ENCODE measurements around the gene PTPRG.
A peak's percentile ranks its signal among the peaks of the same experiment; 100 is the strongest.

The PTPRG gene

DNA sequence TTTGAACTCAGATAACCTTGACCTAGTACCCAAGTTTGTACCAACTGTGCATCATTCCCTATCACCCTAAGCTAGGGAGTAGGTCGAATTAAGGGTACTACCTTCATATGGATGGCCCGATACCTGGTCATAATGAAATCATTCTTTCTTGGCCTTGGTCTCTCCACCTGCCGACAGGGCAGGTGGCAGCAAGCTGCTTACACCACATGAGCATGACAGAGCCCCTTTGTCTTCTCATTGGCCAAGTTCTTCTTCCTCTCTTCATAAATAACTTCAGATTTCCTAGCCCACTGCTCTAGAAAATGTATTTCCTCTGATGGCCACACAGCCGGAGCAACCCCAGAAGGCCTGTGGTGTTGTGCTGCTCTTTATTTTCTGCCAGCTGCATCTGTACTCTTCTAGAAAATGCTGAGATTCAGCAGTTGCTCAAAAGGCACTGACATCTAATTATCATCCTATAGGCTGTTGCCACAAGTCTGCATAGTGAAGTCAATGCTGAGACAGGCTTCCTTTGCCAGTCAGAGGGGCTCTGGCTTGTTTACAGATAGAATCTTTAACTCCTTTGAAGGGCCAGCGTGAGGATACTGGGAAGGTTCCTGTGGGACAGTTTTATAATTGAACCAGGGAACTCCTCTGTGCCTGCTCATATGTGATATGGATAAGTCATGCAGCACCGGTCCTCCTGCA lies 304.2 kb downstream of the PTPRG start:
- no peak for DNase-seq (ENCODE audit: low spot score)

DNA sequence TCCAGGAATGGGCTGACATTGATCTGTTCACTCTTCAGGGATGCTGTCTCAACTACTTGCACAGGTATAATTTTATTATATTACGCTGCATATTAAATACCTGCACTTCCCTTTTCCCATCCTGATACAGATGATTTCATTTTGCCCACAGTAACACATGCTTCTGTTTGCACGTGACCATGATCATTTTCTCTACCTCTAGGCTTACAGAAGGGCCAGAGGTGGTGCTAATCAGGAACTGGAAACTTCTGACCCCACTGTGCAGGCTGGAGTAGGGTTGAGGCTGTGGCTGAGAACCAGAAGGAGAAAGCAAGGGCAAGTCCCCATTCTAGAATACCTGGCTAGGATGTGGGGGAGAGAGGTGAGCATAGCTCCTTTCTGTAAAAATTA lies 304.8 kb downstream of the PTPRG start:
- no peak for DNase-seq (ENCODE audit: low spot score)

DNA sequence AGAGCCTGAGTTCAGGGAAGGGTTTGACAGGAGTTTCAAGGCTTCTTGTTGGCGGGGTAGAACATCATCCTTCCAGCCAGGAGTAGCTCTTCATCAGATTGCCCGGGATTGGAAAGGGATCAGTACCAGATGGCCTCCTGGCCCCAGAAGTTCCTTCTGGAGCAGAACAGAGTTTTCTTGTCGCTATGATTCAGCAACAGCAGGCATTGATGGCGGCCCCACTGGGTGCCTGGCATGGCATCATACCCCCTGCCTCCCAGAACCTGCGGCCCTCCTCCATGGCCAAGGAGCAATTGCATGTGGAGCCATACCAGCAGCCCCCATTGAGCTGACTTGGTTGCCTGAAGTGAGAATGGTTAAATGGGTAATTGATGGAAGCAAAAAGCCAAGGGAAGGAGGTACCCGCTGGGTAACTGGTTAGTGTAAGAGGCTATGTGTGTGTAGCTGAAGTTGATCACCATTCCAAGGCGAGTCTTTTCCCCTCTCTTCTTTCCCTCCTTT lies 305.6 kb downstream of the PTPRG start:
- DNase-seq (ENCODE audit: low spot score), result no peak

DNA sequence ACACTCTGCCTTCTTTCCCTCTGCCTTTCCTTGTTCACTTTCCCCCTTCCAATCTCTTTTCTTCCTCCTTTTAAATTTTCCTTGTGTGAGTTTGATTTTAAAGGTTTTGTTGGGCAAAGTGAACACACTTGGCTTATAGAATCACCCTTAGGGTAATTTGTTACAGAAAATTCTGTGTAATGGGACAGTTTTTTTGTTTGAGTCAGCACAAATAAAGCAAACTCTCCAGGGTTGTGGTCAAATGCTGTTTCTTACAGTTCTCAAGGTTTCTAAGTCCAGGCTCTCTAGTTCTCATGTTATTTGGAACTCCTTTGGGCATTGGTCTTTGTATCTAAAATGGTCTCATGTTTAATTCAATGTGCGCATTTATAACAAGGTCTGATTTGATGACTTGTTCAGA lies 307.1 kb downstream of the PTPRG start:
- DNase-seq (ENCODE audit: low spot score), result no peak

DNA sequence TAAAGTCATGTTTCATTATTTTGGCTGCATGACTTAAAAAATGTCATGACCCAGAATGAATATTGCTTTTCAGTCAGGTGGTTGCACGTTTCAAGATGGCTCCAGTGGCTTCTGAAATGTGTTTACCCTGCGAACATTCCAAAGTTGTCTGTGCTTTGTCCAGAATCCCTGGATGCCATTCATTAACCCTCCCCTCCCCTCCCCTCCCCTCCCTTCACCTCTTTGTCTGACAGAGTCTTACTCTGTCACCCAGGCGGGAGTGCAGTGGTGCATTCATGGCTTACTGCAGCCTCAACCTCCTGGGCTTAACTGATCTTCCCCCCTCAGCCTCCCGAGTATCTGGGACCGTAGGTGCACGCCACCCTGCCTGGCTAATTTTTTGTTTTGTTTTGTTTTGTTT lies 308.0 kb downstream of the PTPRG start:
- no peak for DNase-seq (ENCODE audit: low spot score)

DNA sequence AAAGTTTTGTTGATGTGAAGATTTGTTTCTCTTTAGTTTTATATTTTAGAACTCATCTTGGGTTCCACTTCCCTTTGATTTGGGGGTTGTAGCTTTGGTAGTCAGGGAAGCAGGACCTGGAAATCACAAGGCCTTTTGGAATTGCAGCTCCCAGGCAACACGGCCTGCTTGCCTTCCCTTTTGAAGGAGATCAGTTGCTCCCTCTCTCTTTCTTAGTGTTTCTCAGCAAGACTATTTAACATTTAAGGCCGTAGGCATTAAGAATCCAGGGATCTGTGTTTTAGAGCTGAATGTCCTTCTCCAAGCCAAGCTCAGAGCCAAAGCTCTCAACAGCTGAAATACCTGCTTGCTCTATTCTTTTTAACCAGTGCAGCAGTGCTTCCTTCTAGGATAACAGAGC lies 310.3 kb downstream of the PTPRG start:
- DNase-seq (ENCODE audit: low spot score), result no peak

DNA sequence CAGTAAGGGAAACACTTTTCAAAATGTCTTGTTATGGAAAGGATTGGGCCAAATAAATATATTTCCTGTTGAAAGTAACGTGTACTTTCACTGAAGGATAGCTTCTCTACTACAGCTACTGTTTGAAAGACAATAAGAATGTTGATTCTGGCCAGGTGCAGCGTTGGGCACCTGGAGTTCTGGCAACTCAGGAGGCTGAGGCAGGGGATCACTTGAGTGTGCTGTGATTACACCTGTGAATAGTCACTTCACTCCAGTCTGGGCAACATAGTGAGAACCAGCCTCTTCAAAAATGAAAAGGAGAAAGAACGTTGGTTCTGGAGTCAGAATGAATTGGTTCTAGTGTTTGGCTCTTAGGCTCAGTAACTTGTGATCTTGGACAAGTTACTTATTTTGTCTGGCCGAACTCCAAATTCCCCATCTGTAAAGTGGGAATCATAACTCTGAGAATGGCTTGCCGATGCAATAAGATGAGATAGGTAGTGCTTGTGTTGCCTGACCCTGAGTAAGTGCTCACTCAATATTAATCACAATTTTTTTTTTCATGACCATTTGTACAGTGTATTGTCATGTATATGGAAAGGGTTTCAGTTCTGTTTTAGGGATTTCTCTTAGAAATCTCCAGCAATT lies 310.8 kb downstream of the PTPRG start:
- DNase-seq (ENCODE audit: low spot score), result no peak

DNA sequence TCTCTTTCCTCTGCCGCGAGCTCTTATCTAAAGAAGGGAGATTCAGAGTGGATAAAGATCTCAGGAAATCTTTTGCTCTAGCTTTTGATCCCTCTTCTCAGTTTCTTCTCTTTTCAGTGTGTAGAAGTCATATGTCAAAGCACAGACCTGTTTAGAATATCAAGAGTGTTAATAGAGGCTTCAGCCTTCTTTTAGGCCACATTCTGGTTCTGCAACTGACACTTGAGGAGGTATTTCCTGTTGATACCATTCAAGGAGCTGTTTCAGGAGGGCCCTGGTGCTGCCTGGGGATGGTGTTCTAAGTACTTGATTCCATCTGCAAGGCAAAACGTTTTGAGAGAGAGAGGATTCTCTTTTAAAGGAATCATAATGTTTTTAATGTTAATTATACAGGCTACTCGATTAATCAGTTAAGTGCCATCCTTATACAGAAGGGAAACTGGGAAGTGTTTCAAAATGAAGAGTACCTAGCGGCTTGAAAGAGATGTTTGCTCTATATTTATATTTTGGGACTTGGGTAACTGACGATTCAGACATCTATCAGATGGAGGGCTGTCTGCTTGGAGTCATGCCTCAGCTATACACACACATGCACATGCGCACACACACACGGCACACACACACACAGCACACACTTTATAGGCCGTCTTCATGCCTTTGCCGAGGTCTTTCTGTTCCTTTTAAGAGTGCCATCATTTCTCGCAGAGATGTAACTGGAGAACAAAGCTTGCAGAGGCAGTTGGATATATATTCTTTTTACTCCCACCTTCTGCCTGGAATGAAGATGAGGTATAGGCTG lies 313.9 kb downstream of the PTPRG start:
- no peak for DNase-seq (ENCODE audit: low spot score)

DNA sequence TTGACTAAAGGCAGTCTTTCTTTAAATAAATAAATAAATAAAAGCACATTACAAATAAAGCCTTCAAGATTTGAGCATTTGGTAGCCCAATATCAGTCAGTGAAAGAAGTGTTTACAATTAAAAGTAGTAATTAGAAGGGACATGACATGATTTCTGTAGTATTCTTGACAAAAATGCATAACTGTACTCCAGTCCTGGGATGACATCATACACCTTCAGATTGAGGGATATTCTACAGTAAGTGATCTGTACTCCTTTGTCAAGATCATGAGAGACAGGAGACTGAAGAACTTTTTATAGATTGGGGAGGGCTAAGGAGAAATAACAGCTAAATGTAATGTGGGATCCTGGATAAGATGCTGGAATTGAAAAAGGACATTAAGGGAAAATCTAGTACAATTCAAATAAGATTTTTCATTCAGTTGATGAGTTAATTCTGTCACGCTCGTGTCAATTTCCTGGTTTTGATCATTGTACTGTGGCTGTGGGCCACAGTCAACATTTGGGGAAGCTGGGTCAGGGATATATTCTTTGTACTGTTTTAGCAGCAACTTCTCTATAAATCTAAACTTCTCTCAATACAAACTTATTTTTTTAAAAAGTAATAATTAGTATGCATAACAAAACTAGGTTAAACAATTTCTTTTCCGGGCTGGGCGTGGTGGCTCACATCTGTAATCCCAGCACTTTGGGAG lies 314.8 kb downstream of the PTPRG start:
- no peak for DNase-seq (ENCODE audit: low spot score)

DNA sequence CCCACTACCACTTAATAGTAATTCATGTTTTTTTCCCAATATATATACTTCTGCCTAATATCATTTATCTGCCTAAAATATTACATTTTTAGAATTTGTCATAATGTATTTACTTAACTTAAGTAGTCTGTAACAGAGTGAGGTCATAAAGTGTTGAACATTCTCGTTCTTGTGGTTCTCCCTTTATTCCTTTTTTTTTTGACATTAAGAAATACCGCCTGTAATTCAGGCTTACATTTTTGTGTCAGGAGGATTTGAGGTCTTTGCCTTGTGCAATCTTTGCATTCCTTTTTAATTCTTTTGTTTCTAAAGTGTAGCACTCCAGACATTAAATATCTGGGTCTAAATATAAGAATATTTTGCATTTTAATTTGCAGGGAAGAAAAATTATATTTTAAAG lies 315.4 kb downstream of the PTPRG start:
- peak; percentile 67 for DNase-seq (ENCODE audit: low spot score)

DNA sequence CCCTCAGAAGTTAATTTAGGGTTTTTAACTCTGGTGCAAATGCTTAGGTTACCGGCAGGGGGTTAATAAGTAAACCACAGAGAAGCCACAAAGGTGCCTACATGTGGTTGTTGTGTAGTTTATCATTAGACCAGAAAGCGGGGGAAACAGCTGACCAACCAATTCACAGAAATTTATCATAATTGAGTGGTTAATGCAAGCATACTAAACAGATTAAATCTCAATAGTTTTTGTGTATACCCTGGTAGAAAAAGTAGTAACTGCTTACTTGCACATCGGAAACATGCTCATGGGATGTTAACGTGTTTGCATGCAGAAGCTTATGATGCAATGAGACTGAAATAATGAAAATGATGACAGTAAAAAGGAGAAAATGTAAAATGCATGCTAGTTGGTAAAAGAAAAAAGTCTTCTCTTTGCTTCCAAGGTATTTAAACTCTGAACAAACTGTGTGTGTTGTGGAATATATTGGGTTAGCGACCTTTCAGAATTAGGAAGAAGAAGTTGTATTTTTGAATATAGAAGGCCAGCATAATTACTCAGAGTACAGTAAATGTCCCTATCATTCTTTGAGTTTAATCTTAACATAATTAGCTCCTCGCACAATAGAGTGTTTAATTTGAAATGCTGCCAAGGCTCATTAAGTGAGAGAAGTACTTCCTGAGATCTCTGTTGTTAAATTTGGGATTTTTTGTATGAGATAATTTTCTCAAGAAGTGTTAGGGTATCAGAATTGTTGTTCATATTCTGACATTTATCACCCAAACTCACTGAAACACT lies 316.2 kb downstream of the PTPRG start:
- DNase-seq (ENCODE audit: low spot score), result no peak

DNA sequence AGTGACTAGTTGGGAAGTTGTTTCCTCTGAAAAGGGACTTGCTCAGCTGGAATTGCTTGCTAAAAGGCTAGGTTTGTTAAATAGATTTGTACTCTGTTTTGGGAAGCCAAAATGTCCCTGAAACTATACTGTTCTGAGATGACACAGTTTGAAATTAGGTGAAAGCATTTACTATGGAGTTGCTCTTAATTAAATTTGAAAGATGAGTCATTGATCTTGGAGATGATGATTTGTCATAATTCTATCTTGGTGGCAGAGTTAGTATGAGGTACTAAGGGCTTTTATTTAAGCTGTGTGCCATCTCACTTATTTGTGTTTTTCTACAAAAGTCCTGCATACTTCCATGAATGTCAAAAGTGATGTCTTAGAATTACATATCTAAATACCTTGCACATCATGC lies 320.9 kb downstream of the PTPRG start:
- DNase-seq (ENCODE audit: low spot score), result no peak

DNA sequence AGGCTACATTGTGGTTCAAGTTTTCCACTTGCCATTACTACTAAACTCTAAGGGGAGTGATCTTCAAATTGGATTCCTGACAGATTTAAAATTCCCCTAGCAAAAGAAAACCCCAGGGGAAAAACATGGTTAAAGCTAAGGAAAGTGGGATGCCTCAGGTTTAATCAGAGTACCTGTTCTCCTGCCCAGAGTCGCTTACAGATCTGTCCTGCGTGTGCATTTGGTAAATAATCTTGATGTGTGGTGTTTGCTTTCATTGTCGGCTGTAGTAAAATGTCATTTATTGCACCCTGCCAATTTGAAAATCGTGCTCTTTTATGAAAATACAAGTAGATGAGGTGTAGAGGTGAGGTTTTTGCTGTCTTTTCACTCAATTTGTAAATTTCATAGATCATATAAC lies 323.4 kb downstream of the PTPRG start:
- DNase-seq (ENCODE audit: low spot score), result no peak

DNA sequence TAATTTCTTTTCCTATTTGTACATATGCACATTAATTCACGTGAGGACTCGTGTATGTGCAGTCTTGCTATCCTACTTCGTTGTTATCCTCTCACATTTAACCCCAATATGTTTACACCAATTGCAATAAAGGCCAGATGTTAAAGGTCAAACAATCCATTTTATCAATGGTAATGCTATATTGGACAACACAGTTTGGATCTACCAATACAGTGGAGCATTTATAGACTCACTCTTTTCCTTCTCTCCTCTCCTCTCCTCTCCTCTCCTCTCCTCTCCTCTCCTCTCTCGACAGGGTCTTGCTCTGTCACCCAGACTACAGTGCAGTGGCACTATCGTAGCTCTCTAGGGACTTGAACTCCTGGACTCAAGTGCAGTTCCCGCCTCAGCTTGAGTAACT lies 324.0 kb downstream of the PTPRG start:
- no peak for DNase-seq (ENCODE audit: low spot score)

DNA sequence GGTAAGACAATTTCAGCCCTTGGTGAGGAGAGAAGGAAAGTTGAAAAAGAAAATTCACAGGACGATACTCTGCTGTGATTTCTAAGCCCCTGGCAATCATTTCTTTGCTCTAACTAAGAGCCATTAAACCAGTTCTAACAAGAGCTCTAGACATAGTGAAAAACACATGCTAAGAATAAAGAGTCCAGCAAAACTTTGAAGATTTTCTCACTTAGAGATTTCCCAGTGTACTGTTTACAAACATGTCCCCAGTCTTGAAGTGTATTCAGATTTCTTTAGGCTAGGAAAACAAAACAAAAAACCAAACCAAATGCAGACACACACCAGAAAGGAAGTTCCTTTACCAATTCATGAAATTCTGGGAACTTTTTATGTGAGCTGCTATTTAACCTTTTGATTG lies 325.8 kb downstream of the PTPRG start:
- no peak for DNase-seq (ENCODE audit: low spot score)

DNA sequence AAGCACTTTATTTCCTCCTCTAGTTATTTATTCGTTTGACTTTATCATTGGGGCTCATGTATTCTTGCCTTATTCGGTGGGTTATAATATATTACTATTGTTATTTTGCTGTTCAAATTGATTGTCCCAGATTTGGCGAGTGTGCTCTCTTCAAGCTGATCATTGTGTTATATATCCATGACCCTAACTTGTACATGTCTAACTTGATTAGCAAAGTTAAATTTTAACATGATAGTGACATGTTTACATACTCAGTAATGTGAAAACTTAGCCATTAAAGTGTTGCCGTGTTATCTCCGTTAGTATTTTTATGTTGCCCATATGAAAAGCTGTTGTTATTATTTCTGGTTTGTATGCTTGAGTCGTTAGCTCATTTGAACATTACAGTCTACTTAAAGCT lies 327.9 kb downstream of the PTPRG start:
- no peak for DNase-seq (ENCODE audit: low spot score)

DNA sequence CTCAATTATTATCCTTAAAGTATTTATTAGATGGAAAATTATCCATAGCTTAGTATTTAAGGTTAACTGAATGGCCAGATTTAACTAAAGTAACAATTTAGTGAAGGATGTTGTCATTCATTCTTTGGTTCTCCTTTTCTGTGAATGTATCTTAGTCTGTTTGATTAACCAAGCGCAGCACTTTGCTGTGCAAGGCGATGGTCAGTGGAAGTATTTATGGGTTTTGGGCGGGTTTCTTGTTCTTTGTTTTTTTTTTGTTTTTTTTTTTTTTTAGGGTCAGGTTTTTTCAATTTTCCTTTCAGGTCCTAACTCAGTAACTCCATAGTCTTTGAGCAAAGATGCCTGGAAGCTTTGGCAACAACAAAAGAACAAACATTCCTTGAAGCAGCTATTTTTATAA lies 328.8 kb downstream of the PTPRG start:
- no peak for DNase-seq (ENCODE audit: low spot score)

DNA sequence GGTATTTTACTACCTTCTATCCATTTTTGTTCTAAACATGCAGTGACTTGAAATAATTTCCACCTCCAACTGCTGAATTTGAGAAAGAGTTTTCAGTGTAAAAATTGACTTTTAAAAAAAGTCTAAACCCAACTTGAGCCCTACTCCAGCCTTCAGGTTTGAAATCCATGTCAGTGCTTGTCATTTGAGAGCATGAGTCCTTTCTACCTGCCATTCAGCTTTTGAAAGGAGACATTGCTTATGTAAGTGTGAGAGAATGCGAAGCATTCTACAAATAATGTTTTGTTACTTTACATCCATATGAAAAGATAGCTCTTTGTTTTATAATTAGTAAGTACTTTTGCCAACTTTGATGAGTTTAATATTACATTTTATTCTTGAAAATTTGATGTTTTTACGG lies 329.2 kb downstream of the PTPRG start:
- no peak for DNase-seq (ENCODE audit: low spot score)

DNA sequence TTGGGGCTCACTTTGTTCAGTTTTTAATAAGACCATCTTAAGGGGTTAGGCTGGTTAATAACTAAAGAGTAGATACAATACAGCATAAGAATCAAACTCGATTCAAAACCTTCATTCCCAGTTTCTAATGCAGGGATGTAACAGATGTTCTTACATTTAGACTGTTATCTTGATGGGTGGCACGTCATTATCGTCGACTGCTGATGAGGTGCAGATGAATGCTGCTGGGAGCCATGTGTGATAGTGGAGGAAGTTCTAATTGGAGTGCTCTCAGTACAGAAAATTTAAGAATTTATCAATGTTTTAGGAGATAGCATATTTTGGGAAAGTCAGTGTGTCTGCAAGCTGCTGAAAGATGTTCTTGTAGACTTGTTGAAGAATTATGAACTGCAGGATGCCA lies 331.5 kb downstream of the PTPRG start:
- DNase-seq (ENCODE audit: low spot score), result no peak

DNA sequence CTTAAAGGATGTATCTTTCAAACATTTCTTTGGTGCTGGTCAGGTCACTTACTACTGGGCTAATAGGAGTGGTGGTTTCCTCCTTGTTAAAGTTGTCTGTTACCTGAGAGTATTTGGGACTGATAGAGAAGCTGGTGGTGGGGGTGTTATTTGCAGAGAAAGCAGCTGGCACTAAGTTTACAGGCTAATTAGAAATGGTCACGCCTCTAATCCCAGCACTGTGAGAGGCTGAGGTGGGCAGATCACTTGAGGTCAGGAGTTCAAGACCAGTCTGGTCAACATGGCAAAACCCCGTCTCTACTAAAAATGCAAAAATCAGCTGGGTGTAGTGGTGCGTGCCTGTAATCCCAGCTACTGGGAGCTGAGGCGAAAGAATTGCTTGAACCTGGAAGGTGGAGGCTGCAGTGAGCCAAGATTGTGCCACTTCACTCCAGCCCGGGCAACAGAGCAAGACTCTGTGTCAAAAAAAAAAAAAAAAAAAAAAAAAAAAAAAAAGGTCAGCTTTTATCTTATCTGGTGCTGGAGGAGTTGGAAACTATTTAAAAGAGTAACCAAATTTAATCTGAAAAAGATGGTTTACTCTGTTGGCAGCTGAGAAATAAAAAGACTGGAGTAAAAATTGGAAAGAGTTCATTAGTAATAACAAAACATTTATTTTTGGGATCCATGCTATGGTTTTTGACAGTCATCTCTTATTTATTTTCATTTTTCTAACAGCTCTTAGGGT lies 332.6 kb downstream of the PTPRG start:
- no peak for DNase-seq (ENCODE audit: low spot score)
